Measurements from ENCODE around the gene PRSS23.

GRCh38 chr11:86765878-86766277 lies 34.5 kb upstream of the PRSS23 start:
- no peak for TF ChIP-seq POLR2AphosphoS5 (IDR thresholded peaks at IDR 0.05; ENCODE audit: low read depth, low read length)
- TF ChIP-seq TAF1 (IDR thresholded peaks at IDR 0.05; ENCODE audit: borderline replicate concordance, insufficient read depth, low read length) = no peak
- no peak for TF ChIP-seq FOXP2 (optimal IDR thresholded peaks at IDR 0.05; ENCODE audit: borderline replicate concordance, extremely low read depth, extremely low read length, insufficient read depth)

Data from PFSK-1 (cell line).